GM18508 (cell line): Measurements from ENCODE around the gene NEDD9.
A peak's percentile ranks its signal among the peaks of the same experiment; 100 is the strongest.

Experiments
- ATAC-seq: cut with Tn5 transposase; IDR thresholded peaks from one replicate; pipeline ENCODE4 v1.9.1; 2021; ENCODE audit warnings: moderate number of reproducible peaks; ENCODE audit not compliant: insufficient read depth, unreplicated experiment

The NEDD9 gene

DNA sequence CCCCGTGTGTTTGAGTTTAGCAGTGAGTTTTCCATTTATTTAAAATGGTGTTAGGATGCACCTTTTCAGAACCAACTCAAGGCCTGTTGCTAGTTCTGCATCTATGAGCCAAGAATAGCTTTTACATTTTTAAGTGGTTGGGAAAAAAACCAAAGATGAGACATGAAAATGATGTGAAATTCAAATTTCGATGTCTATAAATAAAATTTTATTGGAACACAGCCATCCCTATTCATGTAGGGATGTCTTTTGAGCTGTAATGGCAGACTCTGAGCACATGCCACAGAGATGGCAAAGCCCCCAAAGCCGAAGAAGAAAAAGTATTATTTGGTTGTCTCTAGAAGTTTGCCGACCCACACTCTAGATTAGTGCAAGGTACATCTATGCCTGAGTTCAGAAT, 5.0 kb upstream of the NEDD9 start:
- no peak for ATAC-seq

DNA sequence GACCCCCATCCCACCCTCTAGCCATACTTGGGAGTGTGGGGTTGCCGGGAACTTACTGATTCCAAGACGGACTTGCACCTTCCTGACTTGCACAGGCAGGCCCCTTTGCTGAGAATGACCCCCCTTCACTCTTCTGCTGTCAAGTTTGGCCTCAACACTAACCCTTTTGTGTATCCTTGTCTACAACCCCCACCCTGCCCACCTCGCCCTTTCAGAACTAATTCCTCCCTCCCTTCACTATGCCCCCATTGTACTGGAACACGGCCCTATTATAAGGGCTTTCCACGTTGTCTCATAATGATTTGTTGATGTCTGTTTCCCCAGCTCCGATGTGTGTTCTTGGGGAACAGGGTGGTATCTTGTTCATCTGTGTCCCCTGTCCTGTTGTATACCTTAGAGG, 4.4 kb upstream of the NEDD9 start:
- ATAC-seq, result no peak

DNA sequence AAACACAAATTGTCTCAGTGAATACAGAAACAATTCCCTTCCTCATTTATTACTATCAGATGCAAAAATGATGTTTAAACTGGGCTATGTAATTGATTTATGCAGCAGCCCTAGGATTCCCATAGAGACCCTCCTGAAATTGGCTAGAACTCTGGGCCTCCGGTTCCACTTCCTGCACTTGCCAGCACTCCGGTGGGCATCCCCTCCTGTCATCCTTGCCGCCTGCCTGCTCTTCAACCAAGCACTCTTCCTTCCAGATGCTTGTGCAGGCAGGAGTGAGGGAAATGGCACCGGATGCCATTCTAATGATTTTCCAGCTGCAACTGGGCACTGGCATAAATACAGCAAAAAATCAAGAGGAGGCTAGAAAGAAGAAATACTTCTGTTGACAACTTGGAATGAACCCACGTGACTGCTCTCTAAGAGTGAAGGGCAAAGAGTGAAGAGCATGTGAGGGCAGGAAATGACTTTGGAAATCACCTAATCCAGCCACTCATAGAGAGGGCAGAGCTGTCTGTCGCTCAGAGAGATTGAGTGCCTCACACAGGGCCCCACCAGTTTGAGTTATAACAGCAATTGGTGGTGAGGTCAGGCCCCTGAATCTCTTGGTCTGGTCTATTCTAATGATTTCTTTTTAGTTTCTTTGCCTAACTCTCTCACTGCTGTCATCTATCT, 3.7 kb upstream of the NEDD9 start:
- peak; percentile 43 for ATAC-seq

DNA sequence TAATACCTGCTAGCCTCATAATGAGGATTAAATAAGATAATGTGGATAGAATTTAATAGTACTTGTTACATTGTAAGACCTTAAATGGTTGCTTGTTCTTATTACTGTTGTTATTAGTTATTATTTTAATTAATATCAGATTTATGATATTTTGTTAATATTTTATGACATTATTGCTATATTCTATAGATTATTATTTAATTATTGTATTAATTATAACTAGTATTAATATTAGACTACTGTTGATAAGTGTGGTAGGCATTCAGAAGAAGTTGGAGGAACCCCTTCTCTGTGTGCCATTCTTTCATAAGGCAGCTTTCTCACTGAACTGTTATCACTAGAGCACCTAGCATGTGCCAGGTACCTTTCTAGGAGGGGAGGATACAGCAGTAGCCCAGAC, 2.6 kb upstream of the NEDD9 start:
- ATAC-seq, result no peak

DNA sequence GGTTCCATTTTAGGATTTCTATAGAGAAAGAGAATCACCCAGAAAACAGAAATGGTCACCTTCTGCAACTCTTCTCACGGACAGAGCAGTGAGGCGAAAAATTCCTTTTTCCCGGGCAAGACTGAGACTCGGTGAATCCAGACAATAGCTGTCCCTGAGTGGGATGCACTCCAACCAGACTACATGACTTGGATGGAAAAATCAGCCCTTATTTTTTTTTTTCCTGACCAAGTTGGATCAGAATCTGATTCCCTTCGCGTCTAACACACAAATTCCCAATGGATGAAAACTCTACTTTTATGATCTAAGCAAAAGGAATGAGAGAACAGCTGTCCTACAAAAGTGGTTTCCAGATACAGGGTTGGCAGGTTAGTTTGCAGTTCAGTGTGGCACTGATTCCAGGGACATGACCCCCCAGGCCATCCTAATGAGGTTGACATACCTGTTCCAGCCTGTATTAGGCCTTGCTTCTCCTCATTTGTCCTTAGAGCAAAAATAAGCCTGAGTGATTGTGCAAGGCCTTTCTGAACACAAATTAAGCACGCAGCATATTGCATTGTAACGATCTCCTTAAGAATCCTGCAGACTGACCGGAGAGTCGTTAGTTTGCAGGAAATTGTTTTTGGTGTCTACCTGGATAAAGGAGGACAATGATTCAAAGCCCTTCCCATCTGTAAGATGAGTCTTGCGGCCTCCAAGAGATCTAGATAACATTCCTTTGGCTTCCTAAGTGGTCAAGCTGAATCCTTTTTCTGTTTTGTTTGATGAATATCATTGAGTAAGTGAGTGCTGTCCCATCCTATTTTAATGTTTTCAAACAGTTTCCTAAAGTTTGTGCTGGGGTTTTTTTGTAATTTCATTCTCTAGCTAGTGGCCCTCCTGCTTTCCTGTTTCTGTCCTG, 1.5 kb upstream of the NEDD9 start:
- no peak for ATAC-seq

DNA sequence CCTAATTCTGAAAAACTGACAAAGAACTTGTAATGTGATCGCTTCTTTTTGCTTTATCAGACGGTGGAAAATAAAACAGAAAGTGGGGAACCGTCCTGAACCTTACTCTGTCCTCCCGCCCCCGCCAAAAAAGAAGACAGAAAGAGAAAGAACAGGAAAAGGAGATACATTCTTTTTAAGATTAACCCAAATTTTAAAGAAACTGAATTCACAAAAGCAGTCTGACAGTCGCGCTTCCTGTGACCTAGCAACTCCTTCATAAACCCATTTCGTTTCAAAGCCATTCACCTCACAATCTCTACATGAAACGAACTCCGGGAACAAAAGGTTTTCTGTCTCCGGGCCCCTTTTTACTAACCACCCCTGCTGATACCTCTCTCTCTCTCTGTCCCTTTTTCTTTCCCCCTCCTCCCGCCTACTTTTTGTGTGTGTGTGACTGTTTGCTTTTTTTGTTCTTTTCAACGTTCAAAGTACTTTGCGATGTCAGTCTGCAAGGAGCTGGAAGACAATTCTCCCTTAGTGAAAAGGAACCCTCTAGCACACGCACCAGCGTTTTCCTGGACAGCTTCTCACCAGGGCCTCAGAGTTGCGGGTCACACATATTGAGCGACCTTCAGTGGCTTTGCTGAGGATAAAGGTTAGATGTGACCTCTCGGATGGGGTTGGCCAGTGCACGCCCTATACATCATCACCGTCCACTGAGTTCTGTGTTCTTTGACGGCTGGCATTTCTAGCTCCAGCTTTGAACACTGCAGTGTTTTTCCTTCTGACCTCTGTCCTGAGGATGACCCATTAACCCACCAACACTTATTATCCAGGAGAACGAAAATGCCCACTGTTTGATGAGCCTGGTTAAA, 530 bp upstream of the NEDD9 start:
- no peak for ATAC-seq

DNA sequence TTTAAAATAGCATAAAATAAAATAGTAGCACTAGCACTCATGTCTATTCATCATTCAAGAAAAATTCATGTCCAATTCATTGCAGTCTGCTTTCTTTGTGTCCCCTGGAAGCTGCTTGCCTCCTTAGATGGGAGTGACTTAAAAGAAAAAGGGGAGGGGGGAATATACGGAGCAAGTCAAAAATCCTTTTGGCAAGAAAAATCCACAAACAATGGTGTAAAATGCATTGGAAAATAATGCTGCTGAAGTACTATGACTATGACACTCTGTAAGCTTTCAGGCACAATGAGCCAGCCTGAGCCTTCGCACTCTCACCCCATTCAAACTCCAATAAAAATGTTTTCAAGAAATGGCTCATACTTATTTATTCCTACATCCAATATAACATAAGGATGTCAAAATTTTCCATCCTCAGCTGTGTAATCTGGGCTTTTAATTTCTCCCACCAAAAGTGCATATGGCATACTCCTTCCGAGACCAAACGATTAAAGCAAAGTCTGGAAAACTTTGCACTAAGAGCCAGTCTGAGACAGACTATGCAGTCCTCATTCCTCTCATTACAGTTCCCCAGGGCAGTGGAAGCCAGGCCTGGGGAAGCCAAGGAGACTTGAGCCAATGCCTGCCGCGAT, 790 bp downstream of the NEDD9 start:
- no peak for ATAC-seq

DNA sequence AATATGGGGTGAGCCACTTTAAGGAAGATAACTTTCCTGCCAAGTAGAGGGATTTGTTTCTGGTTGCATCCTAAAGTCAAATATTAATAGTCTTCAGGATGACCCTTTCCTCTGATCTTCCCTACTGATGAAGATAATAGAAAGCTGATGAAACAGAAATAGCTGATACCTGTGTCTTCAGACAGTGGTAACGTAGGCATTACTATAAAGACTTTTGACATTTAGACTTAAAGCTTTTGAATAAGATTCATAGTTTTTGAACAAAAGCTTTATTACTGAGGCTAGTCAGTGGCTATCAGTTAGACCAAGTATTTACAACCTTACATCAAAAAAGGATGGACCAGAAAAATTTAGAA, 1.4 kb downstream of the NEDD9 start:
- ATAC-seq, result no peak

DNA sequence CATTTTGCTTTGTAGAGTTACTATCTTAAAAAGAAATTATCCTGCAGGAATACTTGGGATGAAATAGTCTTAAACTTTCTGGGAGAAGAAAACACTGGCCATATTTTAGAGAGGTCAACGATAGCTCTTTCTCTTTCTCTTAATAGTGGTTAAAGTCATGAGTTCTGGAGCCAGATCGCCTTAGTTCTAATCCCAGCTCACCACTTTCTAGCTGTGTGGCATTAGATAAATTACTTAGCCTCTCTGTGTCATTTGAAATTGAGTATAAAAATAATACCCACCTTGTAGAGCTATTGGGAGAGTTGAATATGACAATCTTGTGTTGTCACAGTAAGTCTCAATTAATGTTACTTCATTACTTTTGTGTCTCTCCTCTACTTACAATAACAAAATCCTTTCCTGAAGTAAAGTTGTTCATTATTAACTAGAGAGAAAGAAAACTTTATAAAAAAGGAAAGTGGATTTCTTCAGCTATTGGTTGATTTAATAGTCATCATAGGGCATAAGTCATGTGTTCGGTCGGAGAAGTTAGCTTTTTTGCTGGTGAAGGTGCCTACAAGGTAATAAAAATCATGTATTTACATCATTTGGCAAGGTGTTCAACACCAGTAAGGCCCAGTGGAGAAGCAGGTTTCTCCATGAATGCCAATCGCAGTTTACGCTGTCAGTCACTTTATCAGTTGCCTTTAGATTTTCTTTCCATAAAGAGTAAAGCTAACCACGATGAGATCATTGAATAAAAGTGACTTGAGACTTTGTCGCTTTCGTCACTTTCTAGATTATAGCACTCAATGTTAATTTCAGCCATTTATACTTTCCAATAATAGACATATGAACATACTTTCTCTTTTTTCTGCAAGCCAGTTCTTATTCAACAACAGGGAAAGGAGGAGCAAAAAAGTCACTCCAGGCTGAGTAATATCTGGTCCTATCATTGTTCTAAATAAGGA, 2.0 kb downstream of the NEDD9 start:
- ATAC-seq, result no peak

DNA sequence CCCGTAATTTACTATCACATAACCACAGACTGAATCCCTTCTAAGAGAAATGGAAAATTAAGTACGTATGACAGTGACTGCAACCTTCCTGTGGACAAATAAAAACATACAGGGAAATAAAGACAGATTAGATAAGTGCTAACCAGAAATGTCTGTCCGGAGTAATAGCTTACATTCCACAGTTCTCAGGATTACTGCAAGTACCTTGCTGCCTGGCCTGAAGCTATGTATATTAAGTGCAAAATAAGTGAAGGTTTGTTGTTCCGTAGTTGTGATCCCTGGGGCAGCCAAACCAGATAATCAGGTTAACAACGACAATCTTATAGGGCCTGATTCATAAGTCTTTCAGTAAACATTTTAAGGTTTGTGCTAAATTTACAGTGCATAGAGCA, 2.8 kb downstream of the NEDD9 start:
- ATAC-seq, result no peak

DNA sequence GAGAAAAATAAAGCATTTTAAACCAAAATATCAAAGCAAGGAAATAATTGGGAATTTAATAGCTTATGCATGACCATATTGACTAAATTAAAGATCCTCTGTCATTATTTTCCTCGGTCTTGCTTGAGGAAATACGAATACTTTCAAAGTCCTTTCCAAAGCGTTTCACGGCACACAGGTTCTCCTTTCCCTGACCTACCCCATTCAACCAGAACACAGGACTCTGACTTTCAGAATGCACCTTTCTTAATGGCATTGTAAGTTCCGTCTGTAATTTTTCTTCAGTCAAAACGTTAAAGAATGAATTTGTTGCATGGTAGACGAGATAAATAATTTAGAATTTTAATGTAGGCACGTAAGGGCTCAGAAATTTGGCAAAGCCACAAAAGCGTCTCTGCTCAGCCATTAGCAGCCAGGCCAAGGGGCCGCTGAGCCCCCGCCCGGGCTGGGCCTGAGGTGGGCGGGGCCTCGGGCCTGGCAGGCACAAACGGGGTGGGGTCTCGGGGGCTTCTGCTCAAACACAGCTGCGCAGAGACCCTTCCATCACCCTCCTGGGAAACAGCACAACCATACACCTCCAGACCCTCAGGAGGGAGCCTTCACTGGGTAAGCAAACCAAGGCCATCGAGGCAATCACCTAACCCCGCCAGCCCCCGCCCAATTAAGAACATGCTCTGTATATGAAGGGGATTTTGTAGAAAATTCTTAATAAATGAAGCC, 3.4 kb downstream of the NEDD9 start:
- no peak for ATAC-seq

DNA sequence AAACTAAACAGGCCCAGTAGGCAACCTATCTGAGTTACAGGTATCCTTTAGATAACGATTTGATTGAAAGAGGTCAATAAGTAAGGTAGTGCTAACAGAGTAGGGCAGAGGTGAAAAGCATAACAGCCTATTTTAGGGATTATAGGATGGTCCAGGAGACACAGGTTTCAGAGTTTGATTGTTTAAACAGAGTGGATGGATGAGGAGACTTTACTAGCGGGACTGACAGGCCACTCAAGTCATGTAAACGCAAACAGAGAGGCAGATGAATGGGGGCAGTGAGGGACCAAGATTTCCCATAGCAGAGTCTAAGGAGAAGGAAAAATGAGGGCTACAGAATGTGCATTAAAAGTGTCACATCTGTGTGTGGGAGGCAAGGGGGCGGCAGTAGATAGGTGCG, 4.8 kb downstream of the NEDD9 start:
- ATAC-seq, result no peak

DNA sequence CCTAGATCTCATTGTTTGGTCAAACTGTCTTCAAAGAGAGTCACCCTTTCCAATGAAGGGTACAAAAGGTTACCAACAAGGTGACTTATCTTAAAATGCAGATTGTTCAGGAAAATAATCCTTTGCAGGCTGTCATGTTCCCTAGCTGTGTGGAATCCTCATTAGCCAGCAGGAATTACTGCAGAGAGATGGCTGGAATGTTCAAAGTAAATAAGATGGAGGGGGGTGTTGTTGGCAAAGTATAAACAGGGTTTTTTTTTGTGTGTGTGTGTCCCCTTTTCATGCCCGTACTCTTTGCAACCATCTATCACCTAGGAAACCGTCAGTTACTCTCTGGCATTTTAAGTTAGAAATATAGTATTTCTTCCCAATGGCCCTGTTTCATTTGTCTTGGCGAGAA, 6.5 kb downstream of the NEDD9 start:
- ATAC-seq, result no peak

DNA sequence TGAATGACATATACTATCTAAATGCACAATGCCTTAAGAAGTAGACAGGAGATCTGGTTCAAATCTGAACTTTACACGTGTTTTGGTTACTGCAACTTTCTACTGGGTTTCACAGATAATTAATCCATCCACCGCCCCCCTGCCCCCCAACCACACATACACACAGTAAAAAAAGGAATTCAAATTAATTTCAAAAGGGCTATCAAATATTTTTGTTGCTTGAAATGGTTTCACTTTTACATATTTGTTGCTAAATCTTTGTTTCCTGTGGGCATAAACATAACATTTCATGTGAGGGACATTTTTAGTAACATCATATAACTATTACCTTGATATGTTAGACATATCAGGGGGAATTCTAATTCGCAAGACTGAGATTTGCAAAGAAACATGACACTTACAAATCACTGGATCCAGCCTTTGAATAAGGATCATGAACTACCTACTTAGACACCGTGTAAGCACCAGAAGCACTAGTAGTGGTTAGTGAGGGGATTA, 7.5 kb downstream of the NEDD9 start:
- ATAC-seq, result no peak

DNA sequence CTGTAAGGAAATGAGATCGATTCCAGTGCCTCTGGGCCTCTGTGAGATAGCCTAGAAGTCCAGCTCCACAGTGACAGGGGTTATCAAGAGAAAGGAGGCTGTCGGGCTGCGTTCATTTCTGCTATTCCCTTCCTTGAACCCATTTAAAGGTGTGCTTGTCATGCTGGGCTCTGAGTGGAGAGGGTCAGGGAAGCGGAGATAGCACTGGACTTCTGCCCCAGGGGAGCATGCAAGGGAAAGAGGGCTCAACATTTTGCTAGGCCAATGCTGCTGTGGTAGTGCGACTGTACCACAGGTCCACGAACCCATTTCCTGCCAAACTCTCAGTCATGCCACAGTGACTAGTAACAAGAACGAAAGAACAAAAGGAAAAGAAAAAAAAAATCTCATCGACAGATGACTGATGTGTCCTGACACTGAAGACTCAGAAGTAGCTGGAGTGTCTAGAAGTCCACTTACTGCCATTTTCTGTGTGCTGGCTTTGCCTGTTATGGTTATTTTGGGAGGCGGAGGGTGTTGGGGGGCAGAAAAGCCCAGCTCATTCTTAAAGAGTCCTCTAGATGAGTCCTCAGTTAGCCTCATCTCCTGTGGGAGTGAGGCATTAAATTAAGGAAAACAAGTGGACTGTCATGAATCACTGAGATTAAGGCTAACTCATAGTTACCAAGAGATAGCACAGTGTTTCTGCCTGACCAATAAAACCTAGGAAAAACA, 8.1 kb downstream of the NEDD9 start:
- ATAC-seq, result peak; percentile 70

DNA sequence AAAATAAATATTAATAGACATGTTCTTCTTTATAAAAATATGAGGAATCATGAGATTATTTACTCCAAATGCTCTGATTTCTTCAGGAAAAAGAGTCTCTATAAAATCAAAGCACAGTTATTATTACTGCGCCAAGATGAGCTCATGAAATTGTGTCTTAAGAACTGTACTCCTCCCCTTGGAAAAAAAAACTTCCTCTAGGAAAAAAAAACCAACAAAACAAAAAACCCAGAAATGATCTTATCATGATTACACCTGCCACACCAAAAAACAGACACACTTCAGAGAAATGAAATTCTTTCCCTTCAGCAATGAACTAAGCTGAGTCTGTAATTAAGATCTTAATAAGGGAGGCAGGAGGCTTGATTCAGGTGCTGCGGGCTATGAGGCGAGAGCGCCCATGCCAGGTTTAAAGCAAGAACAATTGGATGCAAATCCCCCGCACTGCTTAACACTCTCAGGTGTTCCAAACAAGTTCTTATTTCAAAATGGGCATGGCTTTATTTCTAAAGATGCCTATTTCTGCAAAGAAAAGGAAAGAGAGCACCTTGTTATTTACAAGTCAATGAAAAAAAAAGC, 9.1 kb downstream of the NEDD9 start:
- ATAC-seq, result no peak

DNA sequence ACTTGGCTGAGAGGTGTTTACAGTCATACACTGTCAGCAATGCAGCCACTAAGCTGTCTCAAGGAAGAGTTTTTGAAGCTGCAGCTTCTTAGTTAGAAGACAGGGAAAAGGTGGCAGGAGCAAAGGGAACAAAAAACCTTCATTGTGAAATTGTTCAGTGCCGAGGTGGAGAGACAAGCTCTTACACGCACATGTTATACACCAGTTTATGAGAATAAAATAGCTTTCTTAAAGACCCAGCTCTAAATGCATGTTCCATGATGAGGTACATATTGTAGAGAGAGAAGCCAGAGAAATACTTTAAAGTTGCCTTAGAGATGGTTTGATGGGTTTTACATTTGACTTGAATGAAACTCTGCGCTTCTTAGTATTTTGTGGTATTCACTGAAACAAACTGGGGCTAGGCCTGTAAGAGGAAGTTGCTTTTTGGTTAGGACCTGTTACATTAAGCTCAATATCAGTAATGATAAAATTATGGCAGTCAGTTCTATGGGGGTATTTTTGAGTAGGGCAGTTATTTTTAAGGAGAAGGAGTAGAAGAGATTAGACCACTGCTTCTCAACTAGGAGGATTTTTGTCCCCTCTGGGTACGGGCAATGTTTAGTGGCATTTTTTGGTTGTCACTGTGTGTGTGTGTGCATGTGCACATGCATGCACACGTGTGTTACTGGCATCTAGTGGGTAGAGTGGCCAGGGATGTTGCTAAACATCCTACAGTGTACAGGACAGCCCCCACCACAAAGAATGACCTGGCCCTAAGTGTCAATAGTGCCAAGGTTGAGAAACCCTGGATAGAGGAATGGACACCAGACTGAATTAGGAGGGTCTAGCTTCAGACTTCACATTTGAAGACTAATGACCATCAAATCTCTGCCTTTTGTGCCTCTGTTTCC, 9.8 kb downstream of the NEDD9 start:
- ATAC-seq, result no peak
